Osteoblast (primary cell): Measurements from ENCODE around the gene ATF7IP2. TPM values are rescaled to one million over a fixed set of nuclear protein-coding genes. Genes with fewer than 3 reads are reported as not detected.

Source experiments
- DNase-seq: peaks from one replicate; pipeline ENCODE4 v3.0.0; 2011; ENCODE audit warnings: low spot score, mixed read lengths; ENCODE audit not compliant: insufficient read length; ENCODE audit errors: missing footprints
- H2AFZ ChIP-seq: 2 replicates; pipeline ENCODE4 v1.6.0; 2011; ENCODE audit warnings: mild to moderate bottlenecking, low read length
- H3K27ac ChIP-seq: 2 replicates; pipeline ENCODE4 v1.5.1; 2011; ENCODE audit warnings: mild to moderate bottlenecking, low read depth, low read length, moderate library complexity
- H3K27me3 ChIP-seq: 2 replicates; pipeline ENCODE4 v1.6.0; 2012; ENCODE audit warnings: mild to moderate bottlenecking, control low read depth, inconsistent platforms, low read length, moderate library complexity; ENCODE audit not compliant: insufficient read depth
- H3K36me3 ChIP-seq: 2 replicates; pipeline ENCODE4 v1.5.1; 2011; ENCODE audit warnings: mild to moderate bottlenecking, low read length, control low read depth, moderate library complexity; ENCODE audit not compliant: insufficient read depth
- H3K4me1 ChIP-seq: 2 replicates; pipeline ENCODE4 v1.5.1; 2011; ENCODE audit warnings: mild to moderate bottlenecking, low read length, control low read depth, moderate library complexity; ENCODE audit not compliant: insufficient read depth
- H3K4me2 ChIP-seq: 2 replicates; pipeline ENCODE4 v1.6.0; 2011; ENCODE audit warnings: mild to moderate bottlenecking, low read length; ENCODE audit not compliant: insufficient read depth
- H3K4me3 ChIP-seq: fragments of 200-600 bp; sonication (generic); 3 replicates; pipeline ENCODE4 v1.5.1; 2012; ENCODE audit warnings: mild to moderate bottlenecking, low read length, inconsistent platforms; ENCODE audit not compliant: insufficient read depth
- H3K79me2 ChIP-seq: 2 replicates; pipeline ENCODE4 v1.6.0; 2012; ENCODE audit warnings: mild to moderate bottlenecking, low read length, control low read depth, inconsistent platforms; ENCODE audit not compliant: insufficient read depth
- H3K9me3 ChIP-seq: 2 replicates; pipeline ENCODE4 v1.5.1; 2011; ENCODE audit warnings: low read depth, low read length, control low read depth
- H4K20me1 ChIP-seq: 2 replicates; pipeline ENCODE4 v1.6.0; 2012; ENCODE audit warnings: mild to moderate bottlenecking, low read length, control low read depth; ENCODE audit not compliant: insufficient read depth
- total RNA-seq: library from RNA; depleted of rRNA; stranded (reverse); fragments of >200 nt; gene quantifications from 2 replicates; pipeline ENCODE4 v1.2.3, GENCODE V29; 2012
- TF ChIP-seq, protein P1 (sequence below): IDR thresholded peaks from 2 replicates; pipeline ENCODE4 v1.5.1; 2011; ENCODE audit warnings: mild to moderate bottlenecking, low read depth, low read length, moderate library complexity; ENCODE audit errors: extremely low read depth

Gene ATF7IP2
- total RNA-seq, 1 donor = 8.0 TPM

DNA sequence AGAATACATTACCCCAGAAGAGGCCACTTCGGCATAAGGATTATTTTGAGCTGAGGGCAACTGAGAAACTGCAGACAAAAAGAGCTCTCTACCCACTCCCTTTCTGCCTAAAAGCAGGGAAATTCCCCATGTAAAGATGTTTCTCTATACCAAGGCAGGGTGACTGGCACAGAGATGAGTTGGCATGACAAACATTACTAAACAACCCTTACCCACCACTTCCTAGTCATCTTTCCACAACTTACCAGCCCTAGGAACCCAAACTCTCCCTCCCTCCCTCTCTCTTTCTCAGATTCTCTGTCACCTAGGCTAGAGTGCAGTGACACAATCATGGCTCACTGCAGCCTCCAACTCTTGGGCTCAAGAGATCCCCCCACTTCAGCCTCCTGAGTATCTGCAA is 126.0 kb downstream of the ATF7IP2 start:
- H4K20me1 ChIP-seq = no peaks in the 10 kb centered on the region
- H3K4me2 ChIP-seq = no peak overlapping the region
- no peaks in the 10 kb centered on the region for H3K9me3 ChIP-seq
- H3K27ac ChIP-seq = no peak overlapping the region
- TF ChIP-seq, protein P1, sequence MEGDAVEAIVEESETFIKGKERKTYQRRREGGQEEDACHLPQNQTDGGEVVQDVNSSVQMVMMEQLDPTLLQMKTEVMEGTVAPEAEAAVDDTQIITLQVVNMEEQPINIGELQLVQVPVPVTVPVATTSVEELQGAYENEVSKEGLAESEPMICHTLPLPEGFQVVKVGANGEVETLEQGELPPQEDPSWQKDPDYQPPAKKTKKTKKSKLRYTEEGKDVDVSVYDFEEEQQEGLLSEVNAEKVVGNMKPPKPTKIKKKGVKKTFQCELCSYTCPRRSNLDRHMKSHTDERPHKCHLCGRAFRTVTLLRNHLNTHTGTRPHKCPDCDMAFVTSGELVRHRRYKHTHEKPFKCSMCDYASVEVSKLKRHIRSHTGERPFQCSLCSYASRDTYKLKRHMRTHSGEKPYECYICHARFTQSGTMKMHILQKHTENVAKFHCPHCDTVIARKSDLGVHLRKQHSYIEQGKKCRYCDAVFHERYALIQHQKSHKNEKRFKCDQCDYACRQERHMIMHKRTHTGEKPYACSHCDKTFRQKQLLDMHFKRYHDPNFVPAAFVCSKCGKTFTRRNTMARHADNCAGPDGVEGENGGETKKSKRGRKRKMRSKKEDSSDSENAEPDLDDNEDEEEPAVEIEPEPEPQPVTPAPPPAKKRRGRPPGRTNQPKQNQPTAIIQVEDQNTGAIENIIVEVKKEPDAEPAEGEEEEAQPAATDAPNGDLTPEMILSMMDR = no peak
- peaks cover 7% of the 10 kb centered on the region for H3K4me1 ChIP-seq
- no peaks in the 10 kb centered on the region for H3K79me2 ChIP-seq
- H3K27me3 ChIP-seq = no peaks in the 10 kb centered on the region
- no peaks in the 10 kb centered on the region for H3K36me3 ChIP-seq
- no peak for DNase-seq
- H3K4me3 ChIP-seq = no peak overlapping the region
- no peak overlapping the region for H2AFZ ChIP-seq

DNA sequence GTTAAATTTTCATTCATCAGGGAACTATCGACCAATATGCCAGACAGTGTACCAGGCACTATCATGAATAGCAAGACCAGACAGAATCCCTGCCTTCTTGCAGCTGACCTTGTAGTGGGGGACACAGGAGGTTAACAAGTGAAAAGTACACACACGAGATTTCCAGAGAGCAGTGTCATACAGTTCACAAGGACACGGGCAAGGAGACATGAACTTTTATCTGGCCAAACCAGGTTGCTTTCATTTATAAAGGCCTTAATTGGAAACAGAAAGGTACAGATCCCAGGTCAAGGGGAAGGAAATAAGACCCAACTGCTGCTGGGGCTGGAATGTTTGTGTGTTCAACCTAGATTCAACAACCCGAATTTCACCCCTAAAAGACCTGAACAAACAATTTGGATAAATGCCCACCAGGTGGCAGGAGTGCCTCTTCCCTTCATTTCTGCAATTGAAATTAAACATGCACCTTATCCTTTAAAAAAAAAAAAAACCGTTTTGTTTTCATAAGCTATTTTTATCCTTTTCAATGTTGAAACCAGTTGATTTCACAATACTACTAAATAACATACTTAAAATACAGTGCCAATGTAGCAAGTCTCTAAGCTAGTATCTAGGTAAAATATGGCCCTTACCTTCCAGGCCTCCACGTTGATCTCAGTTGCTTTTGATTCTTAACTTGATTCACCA is 128.7 kb downstream of the ATF7IP2 start:
- no peaks in the 10 kb centered on the region for H3K79me2 ChIP-seq
- H3K4me1 ChIP-seq = peaks cover 7% of the 10 kb centered on the region
- no peaks in the 10 kb centered on the region for H3K9me3 ChIP-seq
- H3K4me2 ChIP-seq = peak overlapping the region; percentile 5
- TF ChIP-seq, protein P1 = peak; percentile 67
- H3K36me3 ChIP-seq = no peaks in the 10 kb centered on the region
- no peak overlapping the region for H2AFZ ChIP-seq
- DNase-seq = peak; percentile 80
- H4K20me1 ChIP-seq = no peaks in the 10 kb centered on the region
- no peaks in the 10 kb centered on the region for H3K27me3 ChIP-seq
- H3K4me3 ChIP-seq = no peak overlapping the region
- H3K27ac ChIP-seq = no peak overlapping the region

- TF ChIP-seq, protein P1 = no peak
- no peaks in the 10 kb centered on the region for H4K20me1 ChIP-seq
These were observed 132.0 kb downstream of the ATF7IP2 start for GRCh38 chr16:10517868-10518267.

GRCh38 chr16:10518479-10519041 is 132.7 kb downstream of the ATF7IP2 start:
- Histone ChIP-seq H3K4me3 (no peak overlapping the region), H4K20me1 (no peaks in the 10 kb centered on the region), H3K36me3 (no peaks in the 10 kb centered on the region), H3K79me2 (no peaks in the 10 kb centered on the region), H3K27ac (no peak overlapping the region), H3K4me1 (peaks cover 7% of the 10 kb centered on the region), H3K9me3 (no peaks in the 10 kb centered on the region), H3K27me3 (no peaks in the 10 kb centered on the region), H3K4me2 (no peak overlapping the region), H2AFZ (no peak overlapping the region)
- peak; percentile 47 for DNase-seq
- TF ChIP-seq, protein P1 = no peak

More at GRCh38 chr16:10517868-10518267, 132.0 kb downstream of the ATF7IP2 start:
- Histone ChIP-seq H3K4me3 (no peak overlapping the region), H2AFZ (no peak overlapping the region), H3K36me3 (no peaks in the 10 kb centered on the region), H3K27me3 (no peaks in the 10 kb centered on the region), H3K27ac (no peak overlapping the region), H3K4me2 (no peak overlapping the region), H3K79me2 (no peaks in the 10 kb centered on the region), H3K4me1 (peaks cover 7% of the 10 kb centered on the region), H3K9me3 (no peaks in the 10 kb centered on the region)
- DNase-seq = no peak
